GM18907 (cell line): Measurements from ENCODE around the gene PSMA2.
A peak's percentile ranks its signal among the peaks of the same experiment; 100 is the strongest.

Experiments
- ATAC-seq: cut with Tn5 transposase; IDR thresholded peaks from one replicate; pipeline ENCODE4 v1.9.1; 2021; ENCODE audit warnings: mild to moderate bottlenecking, moderate library complexity; ENCODE audit not compliant: unreplicated experiment

Gene PSMA2

GRCh38 chr7:42931834-42932651 lies at the start of gene PSMA2, which contains the start of gene MRPL32:
TSS of gene PSMA2 (minus strand) at chr7:42932174. CDS start at chr7:42932158, 16 bp downstream.
TSS of gene MRPL32 (plus strand) at chr7:42932376. CDS start at chr7:42932387, 11 bp downstream.
- ATAC-seq, result peak; percentile 99

GRCh38 chr7:42981601-42982000 lies 49.6 kb upstream of the PSMA2 start:
- no peak for ATAC-seq

GRCh38 chr7:42980514-42980913 lies 48.5 kb upstream of the PSMA2 start:
- no peak for ATAC-seq

- ATAC-seq, result no peak
Measured at GRCh38 chr7:42980084-42980483, 48.1 kb upstream of the PSMA2 start.

- no peak for ATAC-seq
Measured at GRCh38 chr7:42978496-42978895, 46.5 kb upstream of the PSMA2 start.

- no peak for ATAC-seq
Measured at GRCh38 chr7:42976371-42976770, 44.4 kb upstream of the PSMA2 start.

- no peak for ATAC-seq
Measured at GRCh38 chr7:42972699-42973500, 40.9 kb upstream of the PSMA2 start.

GRCh38 chr7:42967391-42967790 lies 35.4 kb upstream of the PSMA2 start:
- ATAC-seq, result no peak

- ATAC-seq, result no peak
Measured at GRCh38 chr7:42964849-42965805, 33.2 kb upstream of the PSMA2 start.

GRCh38 chr7:42964293-42964692 lies 32.3 kb upstream of the PSMA2 start:
- ATAC-seq, result no peak

- ATAC-seq, result no peak
Measured at GRCh38 chr7:42961170-42961569, 29.2 kb upstream of the PSMA2 start.

GRCh38 chr7:42960762-42961161 lies 28.8 kb upstream of the PSMA2 start:
- peak; percentile 73 for ATAC-seq

GRCh38 chr7:42959549-42959948 lies 27.6 kb upstream of the PSMA2 start:
- no peak for ATAC-seq

GRCh38 chr7:42956062-42956461 lies 24.1 kb upstream of the PSMA2 start:
- ATAC-seq, result no peak

- no peak for ATAC-seq
Measured at GRCh38 chr7:42953994-42954393, 22.0 kb upstream of the PSMA2 start.

GRCh38 chr7:42952328-42952727 lies 20.4 kb upstream of the PSMA2 start:
- no peak for ATAC-seq

- no peak for ATAC-seq
Measured at GRCh38 chr7:42950417-42950816, 18.4 kb upstream of the PSMA2 start.

- ATAC-seq, result no peak
Measured at GRCh38 chr7:42947521-42947920, 15.5 kb upstream of the PSMA2 start.

- no peak for ATAC-seq
Measured at GRCh38 chr7:42946627-42946950, 14.6 kb upstream of the PSMA2 start.

- peak; percentile 70 for ATAC-seq
Measured at GRCh38 chr7:42945821-42946626, 14.1 kb upstream of the PSMA2 start.
